Posterior vena cava (tissue), 2 donors: ENCODE results near the gene LAMA3. TPM values are rescaled to one million over a fixed set of nuclear protein-coding genes. Genes with fewer than 3 reads are reported as not detected.
"Not testable (repeated sequence)": the region's sequence is repeated elsewhere in the genome, so short reads cannot be mapped to it uniquely, and the experiment has no call there.

Source experiments
- DNase-seq: peaks from one replicate; pipeline ENCODE4 v3.0.0-alpha.2; 2020; ENCODE audit warnings: low spot score
- intact Hi-C, 2 donors: fragments of 100-400 bp; cut with DNase I; formaldehyde crosslinking; loops; one replicate each; pipeline versions ENCODE4 v1.14.1 to v1.14.2; 2022 to 2023
- total RNA-seq, 2 donors: library from RNA; stranded (reverse); fragmentation: NEBNext Ultra II Directional; extraction: Animal tissue kit (Norgen Biotek cat#: 25700); gene quantifications; one replicate each; pipeline ENCODE4 v1.2.1, GENCODE V29; 2021
- donor health status: DM: yes; HTN: yes; CAD: no.
- donor health status: DM: yes; HTN: yes; CAD: no.

LAMA3 gene
- total RNA-seq, 2 donors from 2014 or later, result 38.6 to 48.4 TPM

DNA sequence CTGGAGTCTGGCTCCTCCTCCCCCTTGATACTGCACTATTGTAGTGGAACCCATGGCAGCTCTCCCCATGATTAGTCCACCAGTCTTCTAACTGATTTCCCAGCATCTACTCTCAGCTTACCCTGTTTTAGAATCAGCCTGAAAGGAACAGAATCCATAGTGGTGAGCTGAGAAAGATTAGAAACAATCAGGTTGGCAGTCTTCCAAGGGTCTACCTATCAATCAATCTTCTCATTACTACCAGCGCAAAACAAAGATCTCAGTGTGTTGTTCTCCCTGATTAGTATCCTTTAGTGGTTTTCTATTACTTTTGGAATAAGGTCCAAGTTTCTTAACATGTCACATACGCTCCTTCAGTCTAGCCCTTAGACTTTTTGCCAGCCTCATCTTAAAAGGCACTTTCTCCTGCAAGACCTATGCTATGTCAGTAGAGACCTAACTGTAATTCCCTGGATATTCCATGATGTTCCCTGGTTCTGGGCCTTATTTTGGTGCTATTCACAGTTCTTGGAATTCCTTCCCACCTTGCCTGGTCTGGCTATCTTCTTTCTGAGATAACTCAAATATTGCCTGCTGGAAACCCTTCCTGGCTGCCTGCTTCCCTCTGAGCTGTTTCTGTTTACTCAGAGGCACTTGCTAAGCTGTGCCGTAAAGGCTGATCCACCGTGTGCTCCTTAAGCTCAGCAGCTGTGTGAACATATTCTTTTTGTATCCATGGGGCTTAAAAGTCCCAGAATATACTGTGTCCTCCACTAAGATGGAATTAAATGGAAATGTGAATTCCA, 32.6 kb downstream of the LAMA3 start:
- no peak for DNase-seq
- intact Hi-C loops, result no loop called here

DNA sequence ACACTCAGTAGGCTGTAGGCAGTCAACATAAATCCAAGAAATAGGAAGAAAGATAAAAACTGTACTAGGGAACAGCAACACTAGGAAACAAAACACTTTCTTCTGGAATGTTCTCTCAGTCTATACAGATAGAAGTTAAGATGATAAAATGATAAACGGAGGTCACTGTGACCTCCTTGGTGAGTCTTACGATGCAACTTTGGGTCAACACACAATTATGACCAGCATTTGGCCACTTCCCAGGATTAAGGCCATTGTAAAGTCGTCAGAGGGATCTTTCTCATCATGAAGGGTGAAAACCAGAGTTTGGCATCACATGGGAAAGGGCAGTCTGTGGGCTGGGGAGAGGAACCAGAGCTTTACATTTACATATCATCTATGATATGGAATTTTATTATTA, 33.4 kb downstream of the LAMA3 start:
- intact Hi-C loops, result no loop called here
- no peak for DNase-seq

DNA sequence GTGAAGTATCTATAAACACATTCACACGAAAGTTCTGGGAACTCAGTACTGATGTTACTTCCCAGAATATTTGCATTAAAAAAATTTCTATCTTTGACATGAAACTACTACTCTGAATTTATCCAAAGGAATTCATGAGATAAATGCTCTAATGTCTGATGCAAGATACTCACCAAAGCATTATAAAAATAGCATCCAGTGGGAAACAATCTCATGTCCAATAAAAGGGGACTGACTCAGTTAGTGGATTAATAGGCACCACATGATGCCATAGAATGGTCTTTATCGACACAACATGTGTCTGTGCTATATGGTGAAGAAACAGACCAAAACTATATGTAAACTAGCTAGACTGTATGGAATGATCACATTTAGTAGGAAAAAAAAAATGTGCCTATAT, 33.9 kb downstream of the LAMA3 start:
- DNase-seq, result no peak
- intact Hi-C loops, result no loop called here

DNA sequence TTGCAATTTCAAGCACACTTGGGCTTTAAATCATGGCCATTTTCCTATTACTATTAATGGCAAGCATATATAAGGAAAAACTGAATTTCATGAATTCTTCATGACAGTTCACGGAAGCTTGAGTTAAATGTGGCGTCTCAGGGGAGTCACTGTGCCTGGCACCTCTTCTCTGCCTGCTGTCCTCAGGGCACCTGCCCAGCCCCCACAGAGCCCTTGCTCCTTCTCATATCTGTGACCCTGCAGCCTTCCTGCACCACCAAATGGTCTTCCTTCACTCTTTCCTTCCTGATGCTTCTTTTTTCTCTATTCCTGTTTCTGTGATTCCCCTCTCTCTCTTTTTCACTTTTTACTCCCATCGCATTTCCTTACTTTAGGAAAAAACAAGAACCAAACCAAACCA, 35.4 kb downstream of the LAMA3 start:
- DNase-seq, result no peak

DNA sequence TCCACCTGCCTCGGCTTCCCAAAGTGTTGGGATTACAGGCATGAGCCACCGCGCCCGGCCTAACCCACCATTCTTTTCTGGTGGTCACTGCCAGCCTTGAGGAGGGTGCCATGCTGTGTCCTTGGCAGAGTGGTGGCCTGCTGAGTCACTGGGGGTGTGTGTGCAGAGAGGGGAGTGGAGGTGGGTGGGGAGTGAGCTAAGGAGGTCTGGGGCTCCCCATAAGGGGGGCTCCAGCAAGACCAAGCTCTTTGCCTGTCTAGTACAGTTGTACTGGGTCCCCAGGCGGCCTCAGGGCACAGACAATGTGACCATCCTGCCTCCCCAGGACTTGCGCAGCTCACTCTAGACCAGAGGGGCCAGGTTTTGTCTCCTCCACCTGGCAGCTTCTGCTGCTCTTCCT, 36.1 kb downstream of the LAMA3 start:
- intact Hi-C loops, result no loop called here
- DNase-seq, result no peak

More for the DNA sequence above, 35.4 kb downstream of the LAMA3 start:
- intact Hi-C loops, result no loop called here

DNA sequence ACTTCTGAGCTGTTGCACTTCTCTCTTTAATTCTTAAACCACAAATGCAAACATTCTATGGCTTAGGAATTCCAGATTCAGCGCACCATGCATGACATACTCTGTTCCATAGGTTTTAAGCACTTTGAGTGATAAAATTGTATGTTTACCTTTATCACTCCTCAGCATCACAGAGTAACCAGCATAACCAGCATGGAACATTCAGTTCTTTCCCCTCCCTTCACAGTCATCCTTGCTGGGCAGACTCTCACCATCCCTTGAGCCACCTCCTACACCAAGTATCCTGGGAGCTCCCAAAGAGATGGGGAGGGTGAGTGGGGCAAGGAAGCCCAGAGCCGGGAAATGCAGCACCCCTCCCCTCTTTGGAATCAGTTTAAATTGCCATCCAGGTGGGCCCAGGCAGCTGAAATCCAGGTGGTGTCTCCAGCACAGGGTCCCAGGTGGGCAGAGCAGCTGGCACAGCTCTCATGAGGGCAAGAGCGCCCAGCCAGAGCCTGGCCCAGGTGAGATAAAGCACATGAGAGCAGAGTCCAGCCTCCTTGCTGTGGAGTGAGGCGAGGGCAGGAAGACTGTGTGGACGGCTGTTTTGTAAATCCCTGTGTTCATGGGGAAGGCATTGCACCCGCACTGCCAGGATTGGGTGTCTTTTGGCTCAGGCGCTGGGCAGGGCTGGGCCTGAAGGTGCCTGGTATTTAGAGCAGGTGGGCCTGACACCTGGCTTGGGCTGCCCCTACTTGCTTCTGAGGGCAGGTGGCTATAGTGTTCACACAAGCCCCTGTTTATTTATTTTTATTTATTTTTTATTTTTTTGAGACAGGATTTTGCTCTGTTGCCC, 36.8 kb downstream of the LAMA3 start:
- intact Hi-C loops, result no loop called here
- DNase-seq, result no peak

DNA sequence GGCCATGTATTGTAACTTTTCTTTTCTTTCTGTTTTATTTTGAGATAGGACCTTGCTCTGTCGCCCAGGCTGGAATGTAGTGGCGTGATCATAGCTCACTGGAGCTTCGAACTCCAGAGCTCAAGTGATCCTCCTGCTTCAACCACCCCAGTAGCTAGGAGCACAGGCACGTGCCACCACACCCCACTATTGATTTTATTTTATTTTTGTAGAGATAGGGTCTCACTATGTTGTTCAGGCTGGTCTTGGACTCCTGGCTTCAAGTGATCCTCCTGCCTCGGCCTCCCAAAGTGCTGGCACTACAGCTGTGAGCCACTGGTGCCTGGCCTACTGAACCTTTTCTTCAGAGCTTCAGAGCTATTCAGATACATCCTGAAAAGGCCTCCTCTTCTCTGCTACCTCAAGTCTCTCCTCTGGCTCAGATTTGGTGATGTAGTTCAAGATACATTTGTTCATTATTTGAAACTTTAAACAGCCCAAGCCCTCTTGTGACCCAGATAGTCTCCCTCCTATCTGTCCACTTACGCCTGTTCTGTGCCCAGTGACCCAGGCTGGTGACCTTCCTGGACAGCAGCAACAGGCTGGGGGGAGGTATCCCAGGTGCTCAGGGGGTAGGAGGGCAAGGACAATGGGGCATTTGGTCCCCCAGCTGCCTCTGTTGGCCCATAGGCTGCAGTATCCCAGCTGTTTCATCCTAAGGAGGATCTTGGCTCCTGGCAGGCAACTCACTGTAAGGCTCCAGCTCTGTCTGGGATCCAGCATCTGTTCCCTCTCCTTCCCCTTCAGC, 38.6 kb downstream of the LAMA3 start:
- intact Hi-C loops, result no loop called here
- DNase-seq, result no peak

DNA sequence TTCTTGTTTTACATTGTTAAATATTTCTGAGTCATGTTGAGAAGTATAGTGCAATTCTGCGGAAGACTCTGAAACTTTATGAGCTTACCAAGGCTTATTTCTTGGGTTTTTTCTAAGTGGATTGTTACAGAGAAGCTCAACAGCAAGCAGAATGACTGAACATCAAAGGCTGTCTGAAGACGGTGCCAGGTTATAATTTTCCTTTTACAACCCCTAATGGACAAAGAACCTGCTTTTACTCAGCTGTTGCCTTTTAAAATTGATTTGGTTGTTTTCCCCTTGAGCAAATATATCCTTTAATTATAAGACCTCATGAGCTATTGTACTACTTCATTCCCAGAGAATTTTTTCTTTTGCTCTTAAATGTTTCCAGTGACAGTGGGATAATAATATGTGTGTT, 41.6 kb downstream of the LAMA3 start:
- intact Hi-C loops, result no loop called here
- no peak for DNase-seq

DNA sequence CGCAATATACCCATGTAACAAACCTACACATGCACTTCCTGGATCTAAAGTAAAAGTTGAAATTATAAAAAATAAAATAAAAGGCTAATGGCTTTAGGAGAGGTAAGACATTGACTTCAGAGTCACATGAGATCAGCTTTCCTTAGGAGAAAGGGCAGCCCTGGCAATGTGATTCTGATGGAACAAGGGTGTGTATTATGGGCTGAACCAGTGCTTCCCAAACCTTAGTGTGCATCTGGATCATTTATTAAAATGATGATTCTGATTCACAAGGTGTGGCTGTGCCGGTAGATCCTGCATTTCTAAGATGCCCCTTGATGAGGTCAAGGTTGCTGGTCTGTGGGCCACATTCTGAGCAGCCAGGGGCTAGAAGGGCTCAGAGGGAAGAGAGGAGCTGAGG, 42.6 kb downstream of the LAMA3 start:
- DNase-seq, result no peak
- intact Hi-C loops, result no loop called here

DNA sequence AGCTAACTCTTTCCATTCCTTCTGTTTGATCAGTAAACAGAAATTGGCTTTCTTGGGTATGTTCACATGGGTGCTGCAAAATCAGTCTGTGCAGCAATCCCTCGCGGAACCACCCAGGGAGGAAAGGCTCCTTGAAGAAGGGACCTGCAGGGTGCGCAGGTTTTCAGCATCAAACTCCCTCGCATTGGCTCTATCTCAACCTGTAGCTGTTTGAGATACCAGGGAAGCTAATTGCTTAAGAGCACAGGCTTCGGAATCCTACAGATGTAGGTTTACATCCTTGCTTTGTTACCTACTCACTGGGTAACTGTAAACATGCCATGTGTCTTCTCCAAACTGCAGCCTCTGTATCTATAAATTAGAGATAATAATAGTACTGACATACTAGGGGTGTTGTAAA, 43.2 kb downstream of the LAMA3 start:
- no peak for DNase-seq
- intact Hi-C loops, result no loop called here

DNA sequence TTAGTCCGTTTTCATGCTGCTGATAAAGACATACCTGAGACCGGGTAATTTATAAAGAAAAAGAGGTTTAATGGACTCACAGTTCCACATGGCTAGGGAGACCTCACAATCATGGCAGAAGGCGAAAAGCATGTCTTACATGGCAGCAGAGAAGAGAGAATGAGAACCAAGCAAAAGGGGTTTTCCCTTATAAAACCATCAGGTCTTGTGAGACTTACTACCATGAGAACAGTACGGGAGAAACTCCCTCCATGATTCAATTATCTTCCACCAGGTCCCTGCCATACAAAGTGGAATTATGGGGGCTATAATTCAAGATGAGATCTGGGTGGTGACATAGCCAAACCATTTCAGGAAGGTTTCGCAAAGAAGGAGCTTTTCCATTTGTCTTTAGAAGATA, 44.0 kb downstream of the LAMA3 start:
- intact Hi-C loops, DNase-seq: not testable (repeated sequence)

DNA sequence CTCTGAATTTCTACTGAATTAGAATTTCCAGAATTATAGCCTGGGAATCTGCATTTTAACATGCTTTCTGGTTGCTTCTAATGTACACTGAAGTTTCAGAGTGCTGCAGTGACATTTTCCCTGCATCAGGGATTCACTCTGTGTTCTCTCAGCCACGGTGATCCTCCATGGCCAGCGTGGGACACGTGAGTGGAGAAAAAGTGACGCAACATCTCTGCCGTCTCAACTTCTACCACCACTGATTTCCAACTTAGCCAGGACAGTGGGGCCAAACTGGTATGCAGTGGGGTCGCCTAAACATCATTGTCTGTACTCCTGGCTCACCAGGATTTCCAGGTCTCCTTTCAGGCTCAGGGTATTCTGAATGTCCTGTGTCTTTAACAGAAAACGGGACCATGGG, 44.6 kb downstream of the LAMA3 start:
- intact Hi-C loops, result no loop called here
- no peak for DNase-seq

DNA sequence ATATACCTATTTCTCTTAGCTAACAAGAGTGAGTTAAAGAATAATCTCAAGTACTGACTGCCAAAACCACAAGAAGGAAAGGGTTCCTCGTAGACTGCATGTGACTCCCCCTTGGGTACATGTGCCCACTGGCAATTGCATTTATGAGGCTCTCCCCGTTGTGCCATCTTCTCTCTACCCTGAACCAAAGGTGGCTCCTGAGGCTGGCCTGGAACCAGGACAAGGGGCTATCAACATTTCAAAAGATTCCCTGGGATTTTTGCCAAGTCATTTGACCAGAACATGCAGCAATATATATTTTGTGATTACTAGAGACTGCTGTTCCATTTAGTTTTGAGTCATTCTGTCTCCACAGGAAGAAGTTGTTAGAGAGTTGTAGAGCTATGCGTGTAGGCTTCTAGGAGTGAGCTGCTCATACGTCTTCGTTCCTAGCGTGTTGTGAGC, 45.8 kb downstream of the LAMA3 start:
- DNase-seq, result no peak
- intact Hi-C loops, result no loop called here

DNA sequence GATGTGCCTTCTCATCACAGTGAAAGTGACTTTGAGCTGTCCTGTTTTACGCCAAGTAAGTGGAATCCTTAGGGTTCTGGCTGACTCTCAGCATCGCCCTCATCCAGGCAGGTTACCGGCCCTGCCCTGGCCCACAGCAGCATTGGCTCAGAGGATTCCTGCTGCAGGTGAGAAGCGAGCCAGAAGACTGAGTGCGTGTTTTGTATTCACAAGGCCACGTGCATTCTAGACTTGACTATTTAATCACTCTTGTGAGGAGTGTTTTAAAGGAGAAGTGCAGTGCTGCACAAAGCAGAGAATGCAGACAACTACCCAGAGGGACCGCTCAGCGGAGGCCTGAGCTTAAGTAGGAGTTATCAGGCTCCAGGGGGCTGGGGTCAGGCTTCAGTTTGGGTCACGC, 48.3 kb downstream of the LAMA3 start:
- no peak for DNase-seq
- intact Hi-C loops, result no loop called here

DNA sequence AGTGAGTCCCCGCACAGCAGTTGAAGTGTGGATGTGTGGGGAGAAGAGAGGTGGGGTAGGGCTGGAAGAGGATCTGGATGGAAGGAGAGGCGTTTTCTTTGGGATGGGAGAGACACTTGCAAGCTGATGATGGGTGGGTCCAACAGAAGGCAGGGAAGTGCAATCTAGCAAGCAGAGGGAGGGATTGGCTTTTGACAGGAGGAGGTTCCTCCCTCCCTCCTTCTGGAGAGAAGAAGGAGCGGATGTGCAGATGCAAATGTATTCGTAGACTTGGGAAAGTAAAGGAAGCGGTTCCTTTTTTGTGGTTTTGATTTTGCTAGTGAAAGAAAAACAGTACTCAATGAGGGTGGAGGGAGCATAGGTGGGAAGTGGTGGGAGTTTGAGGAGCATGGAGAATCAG, 48.9 kb downstream of the LAMA3 start:
- intact Hi-C loops, result no loop called here
- no peak for DNase-seq

DNA sequence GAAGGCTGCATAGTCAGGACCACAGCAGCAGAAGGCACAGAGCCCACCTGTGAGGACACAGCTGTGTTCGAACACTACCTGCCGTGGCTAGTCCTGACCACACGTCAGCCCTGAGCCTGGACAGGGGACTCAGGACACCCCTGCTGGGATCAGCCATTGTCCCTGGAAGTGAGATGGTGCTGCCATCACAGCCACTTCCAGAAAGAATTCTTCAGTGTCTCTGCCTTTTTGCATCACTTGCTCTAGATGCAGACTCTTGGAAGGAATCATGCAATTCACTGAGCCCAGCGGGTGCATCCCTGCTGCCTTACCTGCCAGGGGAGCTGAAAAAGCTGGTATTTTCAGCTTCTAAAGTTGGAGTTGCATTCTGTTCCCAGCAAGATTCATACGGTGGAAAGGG, 49.3 kb downstream of the LAMA3 start:
- no peak for DNase-seq
- intact Hi-C loops, result no loop called here

DNA sequence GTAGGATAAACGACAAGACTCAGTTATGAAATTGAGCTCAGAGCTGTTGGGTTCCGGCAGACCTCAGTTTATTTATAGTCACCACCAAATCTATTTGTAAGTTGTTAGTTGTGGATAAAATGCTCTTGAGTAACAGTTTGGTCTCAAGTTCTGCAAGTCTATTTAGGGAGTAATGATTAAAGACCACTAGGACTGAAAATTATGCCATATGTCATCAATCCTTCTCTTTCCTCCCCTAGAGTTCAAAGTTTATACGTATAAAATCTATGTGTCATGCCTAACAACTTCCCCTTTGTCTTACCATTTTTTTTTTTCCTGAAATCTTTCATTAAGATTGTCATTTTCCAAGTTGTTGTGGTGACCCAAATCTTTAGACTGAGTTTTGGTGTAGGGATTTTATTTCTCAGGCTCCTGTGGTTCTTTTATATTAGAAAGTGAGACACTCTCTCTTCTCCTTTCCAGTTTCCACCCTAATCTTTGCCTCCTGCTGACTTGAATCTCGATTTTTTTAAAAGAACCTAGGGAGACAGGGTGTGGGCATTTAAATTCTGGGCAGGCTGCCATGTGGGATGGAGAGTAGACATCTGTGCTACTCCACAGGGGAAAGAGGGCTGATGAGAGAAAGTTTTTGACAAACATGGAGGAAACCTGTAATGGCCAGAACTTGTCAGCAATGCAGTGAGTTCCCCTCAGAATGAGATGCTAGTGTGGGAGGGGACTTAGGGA, 51.0 kb downstream of the LAMA3 start:
- intact Hi-C loops, result no loop called here
- no peak for DNase-seq

DNA sequence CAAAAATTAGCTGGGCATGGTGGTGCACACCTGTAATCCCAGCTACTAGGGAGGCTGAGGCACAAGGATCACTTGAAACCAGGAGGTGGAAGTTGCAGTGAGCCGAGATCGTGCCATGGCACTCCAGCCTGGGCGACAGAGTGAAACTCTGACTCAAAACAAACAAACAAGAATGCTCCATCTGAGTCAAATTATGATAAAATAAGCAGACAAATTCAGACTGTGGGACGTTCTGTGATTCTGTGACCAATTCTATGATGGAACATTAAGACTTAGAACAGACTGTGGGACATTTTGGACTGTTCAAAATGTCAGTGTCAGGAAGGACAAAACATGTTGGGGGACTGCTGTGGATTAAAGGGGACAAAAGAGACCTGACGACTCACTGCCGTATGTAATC, 52.7 kb downstream of the LAMA3 start:
- DNase-seq, intact Hi-C loops: not testable (repeated sequence)

DNA sequence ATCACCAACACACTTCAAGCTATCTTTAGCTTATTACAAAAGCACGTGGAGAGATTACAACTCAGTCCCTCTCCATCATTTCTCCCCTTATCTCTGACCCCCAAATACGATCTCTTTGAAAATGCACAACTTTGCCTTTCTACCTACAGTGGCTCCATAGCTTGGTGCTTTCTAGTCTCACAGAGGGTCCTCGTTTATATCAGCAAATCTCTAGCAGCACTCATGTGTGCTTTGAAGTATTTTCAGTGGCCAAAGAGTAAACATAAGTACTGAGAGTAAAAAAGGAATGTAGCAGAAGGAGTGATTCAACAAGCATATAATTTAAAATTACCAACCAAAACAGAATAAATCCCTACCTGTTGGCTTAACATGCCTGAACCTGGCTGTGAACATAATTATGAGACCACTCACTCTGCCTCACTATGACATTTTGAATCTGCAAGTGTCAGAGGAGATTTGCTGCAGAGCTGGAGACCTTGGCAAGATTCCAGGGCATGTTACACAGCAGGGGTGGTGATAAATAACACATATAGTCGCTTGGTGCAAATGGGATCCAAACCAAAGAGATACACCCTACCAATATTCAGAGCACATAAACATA, 54.6 kb downstream of the LAMA3 start:
- intact Hi-C loops, result no loop called here
- no peak for DNase-seq
